Measurements from ENCODE around the gene DKK2.

DNA sequence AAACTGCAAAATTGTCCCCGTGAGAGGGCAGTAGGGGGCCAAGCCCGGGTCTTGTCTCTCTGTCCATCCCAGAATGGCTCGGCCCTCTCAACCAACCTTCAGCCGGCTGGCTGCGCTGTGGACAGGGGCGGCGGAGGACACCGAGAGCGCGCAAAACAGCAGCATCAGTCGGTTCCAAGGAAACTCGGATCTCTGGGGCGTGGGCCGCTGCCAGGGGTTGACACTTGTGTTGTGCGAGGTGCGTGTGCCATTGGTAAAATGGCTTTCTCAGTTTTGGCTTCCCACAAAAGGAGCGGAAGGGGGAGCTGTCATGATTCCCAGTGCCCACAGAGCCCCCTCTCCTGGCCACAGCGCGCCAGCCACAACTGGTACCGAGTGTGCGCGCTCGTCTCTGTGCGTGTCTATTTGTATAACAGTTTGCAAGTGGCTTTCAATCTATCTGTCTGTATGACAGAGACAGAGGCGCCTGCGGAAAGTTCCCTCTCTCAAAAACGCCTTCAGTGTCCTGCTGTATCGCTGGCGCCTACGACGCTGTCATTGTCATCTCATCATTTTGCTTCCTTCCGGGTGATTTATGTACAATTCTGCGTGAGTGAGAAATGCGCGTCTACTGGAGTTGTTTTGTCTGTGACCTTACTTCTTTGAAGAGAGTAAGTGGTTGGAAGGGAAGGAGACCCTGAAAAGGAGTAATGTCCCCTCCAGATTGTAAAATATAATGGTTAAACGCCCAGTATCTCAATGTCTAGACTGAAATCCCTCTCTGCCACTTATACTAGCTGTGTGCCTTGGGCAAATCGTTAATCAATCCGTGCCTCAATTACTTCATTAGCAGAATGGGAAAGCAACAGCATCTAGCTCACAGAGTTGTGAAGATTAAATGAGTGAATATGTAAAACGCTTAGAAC lies 1.8 kb downstream of the DKK2 start:
- no peak for TF ChIP-seq POLR2A (IDR thresholded peaks at IDR 0.05)
- TF ChIP-seq, protein P1, sequence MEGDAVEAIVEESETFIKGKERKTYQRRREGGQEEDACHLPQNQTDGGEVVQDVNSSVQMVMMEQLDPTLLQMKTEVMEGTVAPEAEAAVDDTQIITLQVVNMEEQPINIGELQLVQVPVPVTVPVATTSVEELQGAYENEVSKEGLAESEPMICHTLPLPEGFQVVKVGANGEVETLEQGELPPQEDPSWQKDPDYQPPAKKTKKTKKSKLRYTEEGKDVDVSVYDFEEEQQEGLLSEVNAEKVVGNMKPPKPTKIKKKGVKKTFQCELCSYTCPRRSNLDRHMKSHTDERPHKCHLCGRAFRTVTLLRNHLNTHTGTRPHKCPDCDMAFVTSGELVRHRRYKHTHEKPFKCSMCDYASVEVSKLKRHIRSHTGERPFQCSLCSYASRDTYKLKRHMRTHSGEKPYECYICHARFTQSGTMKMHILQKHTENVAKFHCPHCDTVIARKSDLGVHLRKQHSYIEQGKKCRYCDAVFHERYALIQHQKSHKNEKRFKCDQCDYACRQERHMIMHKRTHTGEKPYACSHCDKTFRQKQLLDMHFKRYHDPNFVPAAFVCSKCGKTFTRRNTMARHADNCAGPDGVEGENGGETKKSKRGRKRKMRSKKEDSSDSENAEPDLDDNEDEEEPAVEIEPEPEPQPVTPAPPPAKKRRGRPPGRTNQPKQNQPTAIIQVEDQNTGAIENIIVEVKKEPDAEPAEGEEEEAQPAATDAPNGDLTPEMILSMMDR (IDR thresholded peaks at IDR 0.05) = no peak
